Neural crest cell (in vitro differentiated cells): Measurements from ENCODE around the gene SCFD1. TPM values are rescaled to one million over a fixed set of nuclear protein-coding genes. Genes with fewer than 3 reads are reported as not detected.

Experiments used
- DNase-seq: peaks from one replicate; pipeline ENCODE4 v3.0.0; 2021; ENCODE audit warnings: low read depth, mixed read lengths, low spot score
- H3K27ac Mint-ChIP-seq: one replicate; pipeline ENCODE4 v1.8.0; 2021; ENCODE audit warnings: mild to moderate bottlenecking, mixed read lengths; ENCODE audit not compliant: unreplicated experiment
- H3K27me3 Mint-ChIP-seq: 2 replicates; pipeline ENCODE4 v1.8.0; 2021; ENCODE audit warnings: low read depth, mild to moderate bottlenecking, mixed read lengths
- H3K36me3 Mint-ChIP-seq: 2 replicates; pipeline ENCODE4 v1.8.0; 2021; ENCODE audit warnings: low read depth, mild to moderate bottlenecking, mixed read lengths
- H3K4me1 Mint-ChIP-seq: 2 replicates; pipeline ENCODE4 v1.8.0; 2021; ENCODE audit warnings: mixed read lengths
- H3K4me3 Mint-ChIP-seq: one replicate; pipeline ENCODE4 v1.8.0; 2021; ENCODE audit warnings: mild to moderate bottlenecking, mixed read lengths
- H3K9me3 Mint-ChIP-seq: 2 replicates; pipeline ENCODE4 v1.8.0; 2021; ENCODE audit warnings: mixed read lengths
- total RNA-seq: library from RNA; stranded (reverse); gene quantifications from 2 replicates; pipeline ENCODE4 v1.2.1, GENCODE V29; 2021
- TF ChIP-seq, protein P1 (sequence below): fragments of 200-600 bp; sonication (generic); conservative IDR thresholded peaks from 2 replicates; pipeline ENCODE4 v1.5.0; 2021; ENCODE audit warnings: antibody characterized with exemption, mild to moderate bottlenecking

SCFD1 gene
- total RNA-seq, 1 donor from 2014 or later, result 63.4 TPM

DNA sequence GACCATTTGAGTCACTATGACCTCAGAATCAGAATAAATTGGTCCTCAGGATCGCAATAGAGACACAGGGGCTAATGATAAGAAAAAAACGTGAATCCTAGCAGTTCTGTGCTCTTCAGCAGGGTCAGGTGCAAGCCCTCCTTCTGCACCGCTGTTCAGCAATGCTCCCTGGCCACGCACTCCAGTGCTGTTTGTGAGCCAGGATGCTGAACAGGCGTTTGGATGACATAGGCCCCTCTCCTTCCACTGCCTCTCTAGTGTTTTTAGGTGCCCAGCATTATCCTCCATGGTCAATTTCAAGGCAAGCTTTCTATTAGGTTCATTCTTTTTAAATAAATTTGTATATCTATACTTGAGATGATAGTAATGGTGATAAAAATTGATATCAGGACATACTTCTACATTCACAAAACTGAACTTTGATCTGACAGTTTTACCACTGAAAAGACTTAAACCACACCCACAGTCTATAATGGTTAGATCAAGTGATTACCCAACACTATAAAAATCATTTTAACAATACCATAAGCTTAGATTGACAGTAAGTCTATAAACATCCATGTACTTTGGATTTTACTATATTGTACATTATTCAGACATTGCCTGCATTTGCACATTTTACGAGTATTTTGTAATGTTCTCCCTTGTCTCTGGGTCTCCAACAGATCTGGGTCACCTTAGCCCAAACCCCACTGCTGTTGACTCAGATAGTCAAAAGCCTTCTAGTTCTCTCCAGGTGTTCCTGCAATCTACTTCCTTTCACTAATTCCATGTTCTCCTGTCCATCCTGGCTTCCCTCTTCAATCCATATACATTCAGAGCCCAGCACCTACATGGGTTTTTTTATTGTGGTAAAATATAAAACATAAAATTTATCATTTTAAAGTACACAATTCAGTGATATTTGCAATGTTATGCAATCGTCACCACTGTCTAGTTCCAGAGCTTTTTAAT lies 137.3 kb downstream of the SCFD1 start:
- Mint-ChIP-seq H3K36me3 (peaks cover 5% of the 10 kb centered on the region), H3K27me3 (no peaks in the 10 kb centered on the region), H3K4me1 (no peaks in the 10 kb centered on the region), H3K27ac (no peak overlapping the region), H3K4me3 (no peak overlapping the region), H3K9me3 (peaks cover 16% of the 10 kb centered on the region)
- TF ChIP-seq, protein P1, sequence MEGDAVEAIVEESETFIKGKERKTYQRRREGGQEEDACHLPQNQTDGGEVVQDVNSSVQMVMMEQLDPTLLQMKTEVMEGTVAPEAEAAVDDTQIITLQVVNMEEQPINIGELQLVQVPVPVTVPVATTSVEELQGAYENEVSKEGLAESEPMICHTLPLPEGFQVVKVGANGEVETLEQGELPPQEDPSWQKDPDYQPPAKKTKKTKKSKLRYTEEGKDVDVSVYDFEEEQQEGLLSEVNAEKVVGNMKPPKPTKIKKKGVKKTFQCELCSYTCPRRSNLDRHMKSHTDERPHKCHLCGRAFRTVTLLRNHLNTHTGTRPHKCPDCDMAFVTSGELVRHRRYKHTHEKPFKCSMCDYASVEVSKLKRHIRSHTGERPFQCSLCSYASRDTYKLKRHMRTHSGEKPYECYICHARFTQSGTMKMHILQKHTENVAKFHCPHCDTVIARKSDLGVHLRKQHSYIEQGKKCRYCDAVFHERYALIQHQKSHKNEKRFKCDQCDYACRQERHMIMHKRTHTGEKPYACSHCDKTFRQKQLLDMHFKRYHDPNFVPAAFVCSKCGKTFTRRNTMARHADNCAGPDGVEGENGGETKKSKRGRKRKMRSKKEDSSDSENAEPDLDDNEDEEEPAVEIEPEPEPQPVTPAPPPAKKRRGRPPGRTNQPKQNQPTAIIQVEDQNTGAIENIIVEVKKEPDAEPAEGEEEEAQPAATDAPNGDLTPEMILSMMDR, result no peak
- no peak for DNase-seq

DNA sequence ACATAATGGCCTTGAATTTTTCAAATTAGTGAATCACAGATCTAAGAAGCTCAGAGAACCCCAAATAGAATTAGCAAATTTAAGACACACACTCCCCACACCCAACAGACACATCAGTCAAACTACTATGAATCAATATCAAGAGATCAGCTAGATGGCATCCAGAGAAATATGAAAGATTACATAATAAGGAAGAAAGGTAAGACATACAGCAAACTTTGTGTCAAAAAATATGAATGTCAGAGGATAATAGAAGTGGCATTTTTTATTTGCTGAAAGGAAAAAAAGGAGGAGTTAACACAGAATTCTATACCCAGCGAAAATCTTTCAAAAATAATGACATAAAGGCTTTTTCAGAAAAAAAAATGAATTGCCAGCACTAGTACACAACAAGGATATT lies 141.8 kb downstream of the SCFD1 start:
- Mint-ChIP-seq H3K27ac (no peak overlapping the region), H3K4me3 (no peak overlapping the region), H3K9me3 (peaks cover 19% of the 10 kb centered on the region), H3K4me1 (no peaks in the 10 kb centered on the region), H3K36me3 (peaks cover 5% of the 10 kb centered on the region), H3K27me3 (no peaks in the 10 kb centered on the region)
- TF ChIP-seq, protein P1, result no peak
- no peak for DNase-seq

GRCh38 chr14:30767624-30768023 lies 145.5 kb downstream of the SCFD1 start:
- TF ChIP-seq, protein P1, result no peak
- peaks cover 5% of the 10 kb centered on the region for H3K36me3 Mint-ChIP-seq
- no peak for DNase-seq
- no peak overlapping the region for H3K27ac Mint-ChIP-seq
- no peak overlapping the region for H3K4me3 Mint-ChIP-seq
- peaks cover 13% of the 10 kb centered on the region for H3K9me3 Mint-ChIP-seq
- peaks cover 16% of the 10 kb centered on the region for H3K27me3 Mint-ChIP-seq
- peaks cover 5% of the 10 kb centered on the region for H3K4me1 Mint-ChIP-seq

DNA sequence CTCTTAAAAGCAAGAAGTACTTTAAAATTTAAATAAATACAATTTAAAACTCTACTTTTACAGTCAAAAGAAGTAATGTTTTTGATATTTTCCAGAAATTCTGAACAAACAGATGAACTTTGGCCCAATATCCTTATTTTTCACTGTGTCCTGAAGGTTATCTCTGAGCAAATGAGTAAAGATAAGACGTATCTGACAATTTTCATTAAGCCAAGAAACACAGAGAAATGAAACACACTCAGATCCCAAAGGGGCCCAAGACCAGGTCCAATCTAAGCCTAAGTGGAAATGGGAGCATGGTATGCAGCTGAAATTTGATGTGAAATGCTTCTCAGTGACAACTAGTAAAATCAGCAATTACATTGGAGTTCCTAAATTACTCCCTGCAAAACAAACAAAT lies 146.7 kb downstream of the SCFD1 start:
- no peak for DNase-seq
- peaks cover 16% of the 10 kb centered on the region for H3K27me3 Mint-ChIP-seq
- TF ChIP-seq, protein P1, result no peak
- H3K27ac Mint-ChIP-seq, result no peak overlapping the region
- H3K36me3 Mint-ChIP-seq, result peaks cover 2% of the 10 kb centered on the region
- H3K4me3 Mint-ChIP-seq, result no peak overlapping the region
- peaks cover 10% of the 10 kb centered on the region for H3K9me3 Mint-ChIP-seq
- H3K4me1 Mint-ChIP-seq, result peaks cover 5% of the 10 kb centered on the region

- DNase-seq, result no peak
- Mint-ChIP-seq H3K4me1 (peaks cover 5% of the 10 kb centered on the region), H3K4me3 (no peak overlapping the region), H3K36me3 (no peaks in the 10 kb centered on the region), H3K9me3 (peaks cover 3% of the 10 kb centered on the region), H3K27me3 (peaks cover 16% of the 10 kb centered on the region), H3K27ac (no peak overlapping the region)
- TF ChIP-seq, protein P1, result no peak
Measured at GRCh38 chr14:30770376-30770775, 148.3 kb downstream of the SCFD1 start.
